ENCODE results near the gene SLFNL1. TPM values are rescaled to one million over a fixed set of nuclear protein-coding genes. Genes with fewer than 3 reads are reported as not detected.

SLFNL1 gene
- total RNA-seq, 1 experiment from 2014 or later: 0.39 TPM

DNA sequence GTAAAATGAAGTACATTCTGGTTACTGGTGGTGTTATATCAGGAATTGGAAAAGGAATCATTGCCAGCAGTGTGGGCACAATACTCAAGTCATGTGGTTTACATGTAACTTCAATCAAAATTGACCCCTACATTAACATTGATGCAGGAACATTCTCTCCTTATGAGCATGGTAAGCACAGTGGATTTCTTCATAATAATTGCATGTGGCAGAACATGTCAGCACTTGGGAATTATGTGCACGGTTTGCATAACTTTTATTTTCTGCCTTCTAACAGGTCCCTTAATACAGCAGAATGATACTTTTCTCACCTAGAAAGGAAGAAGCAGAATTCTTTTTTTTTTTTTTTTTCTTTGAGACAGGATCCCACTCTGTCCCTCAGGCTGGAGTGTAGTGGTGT lies 38.2 kb downstream of the SLFNL1 start:
- H3K36me3 ChIP-seq (ENCODE audit: insufficient read depth, low read length, poor library complexity, severe bottlenecking): peaks cover 49% of the 10 kb centered on the region
- peaks cover 10% of the 10 kb centered on the region for H3K4me1 ChIP-seq (ENCODE audit: insufficient read depth, low read length, poor library complexity, severe bottlenecking)
- H3K27me3 ChIP-seq (replicated peaks; ENCODE audit: insufficient read depth, low read depth, low read length, poor library complexity): no peaks in the 10 kb centered on the region
- intact Hi-C loops (cut with micrococcal nuclease; ENCODE audit: unreplicated experiment): no loop called here
- peak overlapping the region; percentile 11 for H3K27ac ChIP-seq (ENCODE audit: low read depth, low read length, poor library complexity, severe bottlenecking)
- no peak for DNase-seq (ENCODE audit: low spot score)
- H3K4me3 ChIP-seq (ENCODE audit: low read depth, low read length, poor library complexity, severe bottlenecking): no peak overlapping the region
- ChIA-PET POLR2A (ENCODE audit: low non-redundant PET) (no interaction called here), CTCF (no interaction called here)
- TF ChIP-seq, protein P1, sequence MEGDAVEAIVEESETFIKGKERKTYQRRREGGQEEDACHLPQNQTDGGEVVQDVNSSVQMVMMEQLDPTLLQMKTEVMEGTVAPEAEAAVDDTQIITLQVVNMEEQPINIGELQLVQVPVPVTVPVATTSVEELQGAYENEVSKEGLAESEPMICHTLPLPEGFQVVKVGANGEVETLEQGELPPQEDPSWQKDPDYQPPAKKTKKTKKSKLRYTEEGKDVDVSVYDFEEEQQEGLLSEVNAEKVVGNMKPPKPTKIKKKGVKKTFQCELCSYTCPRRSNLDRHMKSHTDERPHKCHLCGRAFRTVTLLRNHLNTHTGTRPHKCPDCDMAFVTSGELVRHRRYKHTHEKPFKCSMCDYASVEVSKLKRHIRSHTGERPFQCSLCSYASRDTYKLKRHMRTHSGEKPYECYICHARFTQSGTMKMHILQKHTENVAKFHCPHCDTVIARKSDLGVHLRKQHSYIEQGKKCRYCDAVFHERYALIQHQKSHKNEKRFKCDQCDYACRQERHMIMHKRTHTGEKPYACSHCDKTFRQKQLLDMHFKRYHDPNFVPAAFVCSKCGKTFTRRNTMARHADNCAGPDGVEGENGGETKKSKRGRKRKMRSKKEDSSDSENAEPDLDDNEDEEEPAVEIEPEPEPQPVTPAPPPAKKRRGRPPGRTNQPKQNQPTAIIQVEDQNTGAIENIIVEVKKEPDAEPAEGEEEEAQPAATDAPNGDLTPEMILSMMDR (conservative IDR thresholded peaks at IDR 0.05; ENCODE audit: low read depth, low read length): no peak
- no peak for TF ChIP-seq EZH2 (IDR thresholded peaks at IDR 0.05; ENCODE audit: borderline replicate concordance, low read depth, low read length, poor library complexity, severe bottlenecking)
- no peaks in the 10 kb centered on the region for H3K9me3 ChIP-seq (ENCODE audit: low read depth, low read length, poor library complexity, severe bottlenecking)
- BruUV-seq (replicated peaks): no TSS peak

GRCh38 chr1:40982721-40983120 lies 38.8 kb downstream of the SLFNL1 start:
- no peak for DNase-seq (ENCODE audit: low spot score)
- CTCF ChIA-PET: no interaction called here
- TF ChIP-seq, protein P1 (conservative IDR thresholded peaks at IDR 0.05; ENCODE audit: low read depth, low read length): no peak
- TF ChIP-seq EZH2 (IDR thresholded peaks at IDR 0.05; ENCODE audit: borderline replicate concordance, low read depth, low read length, poor library complexity, severe bottlenecking): no peak

DNA sequence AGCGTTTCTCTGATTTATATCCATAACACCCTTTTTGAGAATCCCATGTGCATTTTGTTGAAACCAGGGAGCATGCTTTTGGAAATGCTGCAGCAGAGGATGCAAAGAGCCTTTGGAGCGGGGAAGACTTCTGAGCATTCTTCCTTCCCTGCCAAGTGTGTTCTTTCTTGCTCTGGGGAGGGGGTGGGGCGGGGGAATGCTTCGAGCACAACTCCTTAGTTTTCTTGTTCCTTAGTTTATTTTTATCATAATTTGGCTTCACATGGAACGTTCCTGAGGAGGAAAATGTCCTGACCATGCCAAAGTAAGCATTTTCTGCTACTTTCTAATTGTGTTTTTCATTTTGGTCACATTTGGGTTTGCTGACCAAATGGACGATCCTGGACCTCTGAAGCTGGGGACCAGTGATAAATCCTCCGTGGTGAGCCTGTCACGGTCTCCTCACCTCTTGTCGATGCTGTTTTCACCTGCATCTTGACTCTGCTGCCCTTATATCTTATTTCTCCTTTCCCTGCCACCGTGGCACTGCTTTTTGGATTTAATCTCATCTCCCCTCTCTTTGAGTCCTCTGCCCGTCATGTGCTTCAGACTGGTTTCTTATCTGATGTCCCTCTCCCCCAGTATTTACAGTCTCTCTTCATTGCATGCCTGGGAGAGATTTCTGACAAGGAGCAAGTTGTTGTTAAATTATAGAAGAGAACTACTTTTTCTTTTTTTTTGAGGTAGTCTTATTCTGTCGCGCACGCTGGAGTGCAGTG lies 39.7 kb downstream of the SLFNL1 start:
- peaks cover 10% of the 10 kb centered on the region for H3K4me1 ChIP-seq (ENCODE audit: insufficient read depth, low read length, poor library complexity, severe bottlenecking)
- peaks cover 34% of the 10 kb centered on the region for H3K36me3 ChIP-seq (ENCODE audit: insufficient read depth, low read length, poor library complexity, severe bottlenecking)
- DNase-seq (ENCODE audit: low spot score): no peak
- H3K9me3 ChIP-seq (ENCODE audit: low read depth, low read length, poor library complexity, severe bottlenecking): no peaks in the 10 kb centered on the region
- H3K4me3 ChIP-seq (ENCODE audit: low read depth, low read length, poor library complexity, severe bottlenecking): peak overlapping the region; percentile 62
- BruUV-seq (replicated peaks): no TSS peak
- TF ChIP-seq, protein P1 (conservative IDR thresholded peaks at IDR 0.05; ENCODE audit: low read depth, low read length): no peak
- TF ChIP-seq EZH2 (IDR thresholded peaks at IDR 0.05; ENCODE audit: borderline replicate concordance, low read depth, low read length, poor library complexity, severe bottlenecking): no peak
- intact Hi-C loops (cut with micrococcal nuclease; ENCODE audit: unreplicated experiment): no loop called here
- ChIA-PET CTCF (no interaction called here), POLR2A (ENCODE audit: low non-redundant PET) (no interaction called here)
- H3K27me3 ChIP-seq (replicated peaks; ENCODE audit: insufficient read depth, low read depth, low read length, poor library complexity): no peaks in the 10 kb centered on the region
- H3K27ac ChIP-seq (ENCODE audit: low read depth, low read length, poor library complexity, severe bottlenecking): no peak overlapping the region

More at GRCh38 chr1:40982721-40983120, 38.8 kb downstream of the SLFNL1 start:
- intact Hi-C loops (cut with micrococcal nuclease; ENCODE audit: unreplicated experiment): no loop called here
- no TSS peak for BruUV-seq (replicated peaks)
- no peaks in the 10 kb centered on the region for H3K27me3 ChIP-seq (replicated peaks; ENCODE audit: insufficient read depth, low read depth, low read length, poor library complexity)
- H3K4me1 ChIP-seq (ENCODE audit: insufficient read depth, low read length, poor library complexity, severe bottlenecking): peaks cover 10% of the 10 kb centered on the region
- no peaks in the 10 kb centered on the region for H3K9me3 ChIP-seq (ENCODE audit: low read depth, low read length, poor library complexity, severe bottlenecking)
- peak overlapping the region; percentile 11 for H3K27ac ChIP-seq (ENCODE audit: low read depth, low read length, poor library complexity, severe bottlenecking)
- POLR2A ChIA-PET (ENCODE audit: low non-redundant PET): no interaction called here
- H3K4me3 ChIP-seq (ENCODE audit: low read depth, low read length, poor library complexity, severe bottlenecking): no peak overlapping the region
- peaks cover 43% of the 10 kb centered on the region for H3K36me3 ChIP-seq (ENCODE audit: insufficient read depth, low read length, poor library complexity, severe bottlenecking)
